Measurements from ENCODE around the gene EEF1AKMT4. TPM values are rescaled to one million over a fixed set of nuclear protein-coding genes. Genes with fewer than 3 reads are reported as not detected.

EEF1AKMT4 gene
- total and polyA plus RNA-seq, 2 of the 8 experiments (the other 6 are each of a cell fraction or from before 2014, with no cell fraction given) = 9.3 to 30.1 TPM

GRCh38 chr3:184241141-184241446 lies 8.4 kb upstream of the EEF1AKMT4 start:
- TF ChIP-seq JUND (IDR thresholded peaks at IDR 0.05; ENCODE audit: low read length) = no peak
- TF ChIP-seq, protein P1, sequence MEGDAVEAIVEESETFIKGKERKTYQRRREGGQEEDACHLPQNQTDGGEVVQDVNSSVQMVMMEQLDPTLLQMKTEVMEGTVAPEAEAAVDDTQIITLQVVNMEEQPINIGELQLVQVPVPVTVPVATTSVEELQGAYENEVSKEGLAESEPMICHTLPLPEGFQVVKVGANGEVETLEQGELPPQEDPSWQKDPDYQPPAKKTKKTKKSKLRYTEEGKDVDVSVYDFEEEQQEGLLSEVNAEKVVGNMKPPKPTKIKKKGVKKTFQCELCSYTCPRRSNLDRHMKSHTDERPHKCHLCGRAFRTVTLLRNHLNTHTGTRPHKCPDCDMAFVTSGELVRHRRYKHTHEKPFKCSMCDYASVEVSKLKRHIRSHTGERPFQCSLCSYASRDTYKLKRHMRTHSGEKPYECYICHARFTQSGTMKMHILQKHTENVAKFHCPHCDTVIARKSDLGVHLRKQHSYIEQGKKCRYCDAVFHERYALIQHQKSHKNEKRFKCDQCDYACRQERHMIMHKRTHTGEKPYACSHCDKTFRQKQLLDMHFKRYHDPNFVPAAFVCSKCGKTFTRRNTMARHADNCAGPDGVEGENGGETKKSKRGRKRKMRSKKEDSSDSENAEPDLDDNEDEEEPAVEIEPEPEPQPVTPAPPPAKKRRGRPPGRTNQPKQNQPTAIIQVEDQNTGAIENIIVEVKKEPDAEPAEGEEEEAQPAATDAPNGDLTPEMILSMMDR (IDR thresholded peaks at IDR 0.05; ENCODE audit: control extremely low read depth in 1 of 3, insufficient read depth in 1 of 3, low read depth in 1 of 3, low read length in 3 of 3) = 0 out of 4 replicates have a peak, but pooled peaks of 1 of the 3 experiments have one; percentile 4
- no peak for TF ChIP-seq BRCA1 (IDR thresholded peaks at IDR 0.05; ENCODE audit: low read depth, low read length)
- TF ChIP-seq, protein P2, sequence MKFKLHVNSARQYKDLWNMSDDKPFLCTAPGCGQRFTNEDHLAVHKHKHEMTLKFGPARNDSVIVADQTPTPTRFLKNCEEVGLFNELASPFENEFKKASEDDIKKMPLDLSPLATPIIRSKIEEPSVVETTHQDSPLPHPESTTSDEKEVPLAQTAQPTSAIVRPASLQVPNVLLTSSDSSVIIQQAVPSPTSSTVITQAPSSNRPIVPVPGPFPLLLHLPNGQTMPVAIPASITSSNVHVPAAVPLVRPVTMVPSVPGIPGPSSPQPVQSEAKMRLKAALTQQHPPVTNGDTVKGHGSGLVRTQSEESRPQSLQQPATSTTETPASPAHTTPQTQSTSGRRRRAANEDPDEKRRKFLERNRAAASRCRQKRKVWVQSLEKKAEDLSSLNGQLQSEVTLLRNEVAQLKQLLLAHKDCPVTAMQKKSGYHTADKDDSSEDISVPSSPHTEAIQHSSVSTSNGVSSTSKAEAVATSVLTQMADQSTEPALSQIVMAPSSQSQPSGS (IDR thresholded peaks at IDR 0.05; ENCODE audit: low read length) = 0 out of 2 replicates have a peak, but pooled peaks have one; percentile 17
- Histone ChIP-seq H3K4me1 (replicated peaks in 1 of 4; ENCODE audit: control insufficient read depth in 3 of 4, insufficient read depth in 4 of 4, low read length in 3 of 4) (peaks cover 0 to 5% (median 1%) of the 10 kb centered on the region in 4 experiments; a peak in 4 of 7 replicates), H3K4ac (replicated peaks; ENCODE audit: insufficient read length, low read depth, low read length) (no peak overlapping the region), H4K91ac (replicated peaks; ENCODE audit: insufficient read length, low read length) (no peak overlapping the region), H2BK15ac (ENCODE audit: low read length) (no peak overlapping the region), H3K27ac (ENCODE audit: low read depth, low read length) (no peak overlapping the region), H3K79me1 (ENCODE audit: low read depth, low read length) (peaks cover 2% of the 10 kb centered on the region), H2BK20ac (ENCODE audit: low read length) (no peak overlapping the region), H3K14ac (ENCODE audit: insufficient read length) (no peak overlapping the region), H3K18ac (ENCODE audit: extremely low read depth, low read length) (no peak overlapping the region), H3K23me2 (ENCODE audit: low read depth, low read length) (no peaks in the 10 kb centered on the region; the same call in 1 of the 2 replicates), H2BK12ac (ENCODE audit: low read depth, low read length) (no peak overlapping the region), H4K8ac (ENCODE audit: extremely low read depth, insufficient read depth, low read length) (no peak overlapping the region), H2BK5ac (ENCODE audit: low read depth, low read length) (no peak overlapping the region), H3K23ac (ENCODE audit: insufficient read length) (no peak overlapping the region), H3K36me3 (ENCODE audit: control insufficient read depth in 2 of 4, insufficient read depth in 4 of 4, low read length in 3 of 4) (peaks cover 13 to 34% (median 23%) of the 10 kb centered on the region in 4 experiments; a peak in 7 of 8 replicates), H3K79me2 (ENCODE audit: control insufficient read depth in 1 of 2, insufficient read depth in 2 of 2, low read length in 2 of 2) (no peaks in the 10 kb centered on the region), H3K56ac (replicated peaks; ENCODE audit: insufficient read length, low read depth, low read length) (no peak overlapping the region), H3K9me3 (ENCODE audit: insufficient read depth in 2 of 2, low read depth in 1 of 2, low read length in 1 of 2) (no peaks in the 10 kb centered on the region), H3K4me2 (ENCODE audit: insufficient read depth in 1 of 2, low read depth in 2 of 2, low read length in 2 of 2) (peak overlapping the region; percentile 37 to 82), H3K4me3 (ENCODE audit: extremely low read depth in 1 of 4, insufficient read depth in 2 of 4, low read depth in 3 of 4, low read length in 4 of 4) (peak overlapping the region in 3 of 4 experiments; percentile 26 to 54 (median 42); a peak in 5 of 8 replicates), H3K27me3 (replicated peaks in 1 of 4; ENCODE audit: control insufficient read depth in 3 of 4, extremely low read depth in 1 of 4, insufficient read depth in 3 of 4, low read length in 3 of 4) (no peaks in the 10 kb centered on the region; a peak in 2 of 7 replicates), H4K5ac (ENCODE audit: insufficient read length, low read depth, low read length) (no peak overlapping the region), H2AFZ (ENCODE audit: low read length) (no peak overlapping the region), H3K9ac (replicated peaks in 1 of 4; ENCODE audit: extremely low read depth in 1 of 4, low read depth in 3 of 4, low read length in 3 of 4) (no peak overlapping the region), H2AK5ac (ENCODE audit: low read depth, low read length) (no peak overlapping the region), H2BK120ac (replicated peaks; ENCODE audit: low read depth, low read length) (no peak overlapping the region), H4K20me1 (replicated peaks in 1 of 2; ENCODE audit: control insufficient read depth in 1 of 2, insufficient read depth in 2 of 2, low read length in 2 of 2) (peaks cover 8 to 16% of the 10 kb centered on the region in 2 experiments)
- ChIA-PET POLR2A (ENCODE audit: partially characterized antibody) (interaction anchor here (0.9 to 3.4 kb wide), 12 partner anchors 9 to 97 kb away, joined by 3 to 13 read pairs (median 5); partner anchors contain the start of genes CAMK2N2 and EEF1AKMT4), CTCF (ENCODE audit: partially characterized antibody) (interaction anchor here (0.6 to 8.9 kb wide), 19 partner anchors 9 to 353 kb away, joined by 3 to 183 read pairs (median 4); partner anchors contain the start of genes EEF1AKMT4 and VWA5B2)
- 36% methylated on average over 12 of the region's 17 CpGs; no CpG with 5 or more reads in 1 of the 2 experiments for WGBS, 2 experiments (ENCODE audit: extremely low coverage in 1 of 2, insufficient coverage in 1 of 2, insufficient read length in 1 of 2, insufficient replicate concordance in 2 of 2, low coverage in 1 of 2, low lambda C conversion rate in 2 of 2, missing lambda C conversion rate in 1 of 2)
- DNase-seq (ENCODE audit: low read depth in 1 of 2, low spot score in 2 of 2) (no peak), FAIRE-seq (no peak)

Data from H1 (cell line).